SU-DHL-6 (cell line): Measurements from ENCODE around the gene OTOA.

Experiments
- H2AFZ ChIP-seq: fragments of 200-600 bp; sonication (generic); 2 replicates; pipeline ENCODE4 v1.6.1; 2014; ENCODE audit warnings: low read depth, mild to moderate bottlenecking, moderate library complexity, mixed read lengths, antibody characterized with exemption, low read length; ENCODE audit not compliant: severe bottlenecking
- H3F3A ChIP-seq: fragments of 200-600 bp; shearing (Covaris generic); 2 replicates; pipeline ENCODE4 v1.6.0; 2016; ENCODE audit warnings: antibody characterized with exemption, mild to moderate bottlenecking; ENCODE audit not compliant: insufficient read depth
- H3K27ac ChIP-seq: fragments of 200-600 bp; sonication (generic); 2 replicates; pipeline ENCODE4 v1.5.1; 2016; ENCODE audit warnings: low read depth, mild to moderate bottlenecking, low read length, moderate library complexity, mixed read lengths
- H3K27me3 ChIP-seq: fragments of 200-600 bp; sonication (generic), shearing (Covaris generic); 2 replicates; pipeline ENCODE4 v1.6.0; 2014; ENCODE audit warnings: mild to moderate bottlenecking, low read length
- H3K36me3 ChIP-seq: fragments of 200-600 bp; sonication (generic); 2 replicates; pipeline ENCODE4 v1.6.1; 2014; ENCODE audit warnings: mild to moderate bottlenecking, low read length, mixed read lengths
- H3K4me2 ChIP-seq: fragments of 300-600, 200-600 bp; shearing (Covaris generic), sonication (generic); 2 replicates; pipeline ENCODE4 v1.6.0; 2014; ENCODE audit warnings: low read length, low read depth, mild to moderate bottlenecking; ENCODE audit not compliant: poor library complexity, severe bottlenecking
- H3K4me3 ChIP-seq: fragments of 200-600 bp; sonication (generic); 2 replicates; pipeline ENCODE4 v1.5.1; 2014; ENCODE audit warnings: antibody characterized with exemption, low read length, mild to moderate bottlenecking, mixed read lengths; ENCODE audit not compliant: insufficient read depth, poor library complexity, severe bottlenecking
- H3K79me2 ChIP-seq: fragments of 200-600 bp; sonication (generic); 2 replicates; pipeline ENCODE4 v1.6.1; 2014; ENCODE audit warnings: mild to moderate bottlenecking, low read length, moderate library complexity; ENCODE audit not compliant: insufficient read depth
- H3K9ac ChIP-seq: fragments of 200-600 bp; sonication (generic); 2 replicates; pipeline ENCODE4 v1.7.0; 2014; ENCODE audit warnings: mild to moderate bottlenecking, low read length
- H3K9me2 ChIP-seq: fragments of 200-600 bp; sonication (generic); replicated peaks from 2 replicates; pipeline ENCODE4 v1.6.1; 2014; ENCODE audit warnings: low read length; ENCODE audit not compliant: insufficient read depth
- H3K9me3 ChIP-seq: fragments of 200-600 bp; sonication (generic); 2 replicates; pipeline ENCODE4 v1.6.1; 2014; ENCODE audit warnings: low read length, mixed read lengths; ENCODE audit not compliant: insufficient read depth
- H4K20me1 ChIP-seq: fragments of 200-600 bp; sonication (generic); 2 replicates; pipeline ENCODE4 v1.6.1; 2014; ENCODE audit warnings: low read depth, mild to moderate bottlenecking, antibody characterized with exemption, low read length, moderate library complexity, mixed read lengths
- CTCF ChIP-seq: fragments of 200-600 bp; sonication (generic); IDR thresholded peaks from one replicate; pipeline ENCODE4 v1.5.1; 2017; ENCODE audit warnings: antibody characterized with exemption, mild to moderate bottlenecking, low read length, moderate library complexity; ENCODE audit not compliant: insufficient read depth, poor library complexity, severe bottlenecking
- EZH2phosphoT487 ChIP-seq: fragments of 200-600 bp; sonication (generic), shearing (Covaris generic); conservative IDR thresholded peaks from 2 replicates; pipeline ENCODE4 v1.6.1; 2018; ENCODE audit warnings: mild to moderate bottlenecking, antibody characterized with exemption, low read length, moderate library complexity, mixed read lengths

The OTOA gene

GRCh38 chr16:21654881-21655280 is 8.9 kb upstream of the OTOA start:
- Histone ChIP-seq H3K36me3 (no peaks in the 10 kb centered on the region), H3K4me3 (no peak overlapping the region), H3K4me2 (no peak overlapping the region), H3K9me2 (no peaks in the 10 kb centered on the region), H3K9me3 (no peaks in the 10 kb centered on the region), H3K9ac (no peak overlapping the region), H2AFZ (no peak overlapping the region), H3K79me2 (no peaks in the 10 kb centered on the region), H3K27ac (no peak overlapping the region), H4K20me1 (no peaks in the 10 kb centered on the region), H3F3A (peaks cover 21% of the 10 kb centered on the region), H3K27me3 (no peaks in the 10 kb centered on the region)
- TF ChIP-seq CTCF (no peak), EZH2phosphoT487 (no peak)

GRCh38 chr16:21656795-21657768 is 6.7 kb upstream of the OTOA start:
- H3K9me3 ChIP-seq: no peaks in the 10 kb centered on the region
- H3K79me2 ChIP-seq: no peaks in the 10 kb centered on the region
- TF ChIP-seq CTCF (peak; percentile 87), EZH2phosphoT487 (no peak)
- H3K27me3 ChIP-seq: no peaks in the 10 kb centered on the region
- H2AFZ ChIP-seq: no peak overlapping the region
- H3F3A ChIP-seq: peaks cover 21% of the 10 kb centered on the region
- peak overlapping the region; percentile 54 for H3K4me2 ChIP-seq
- H3K36me3 ChIP-seq: no peaks in the 10 kb centered on the region
- peak overlapping the region; percentile 76 for H3K27ac ChIP-seq
- no peaks in the 10 kb centered on the region for H3K9me2 ChIP-seq
- no peak overlapping the region for H3K9ac ChIP-seq
- no peaks in the 10 kb centered on the region for H4K20me1 ChIP-seq
- H3K4me3 ChIP-seq: no peak overlapping the region

GRCh38 chr16:21659124-21659523 is 4.6 kb upstream of the OTOA start:
- H3K4me2 ChIP-seq: no peak overlapping the region
- H3K9ac ChIP-seq: no peak overlapping the region
- TF ChIP-seq EZH2phosphoT487 (no peak), CTCF (no peak)

More at GRCh38 chr16:21659124-21659523, 4.6 kb upstream of the OTOA start:
- H3F3A ChIP-seq: peaks cover 17% of the 10 kb centered on the region
- H3K79me2 ChIP-seq: no peaks in the 10 kb centered on the region
- H3K27ac ChIP-seq: no peak overlapping the region
- H2AFZ ChIP-seq: no peak overlapping the region
- no peaks in the 10 kb centered on the region for H3K9me2 ChIP-seq
- H3K4me3 ChIP-seq: no peak overlapping the region
- H3K27me3 ChIP-seq: no peaks in the 10 kb centered on the region
- no peaks in the 10 kb centered on the region for H4K20me1 ChIP-seq
- no peaks in the 10 kb centered on the region for H3K9me3 ChIP-seq
- H3K36me3 ChIP-seq: no peaks in the 10 kb centered on the region
